ENCODE data around the gene TCF19. TPM values are rescaled to one million over a fixed set of nuclear protein-coding genes. Genes with fewer than 3 reads are reported as not detected.

TCF19 gene
- total RNA-seq, 1 donor from 2014 or later: 6.4 TPM

GRCh38 chr6:31205638-31206037 is 47.2 kb downstream of the TCF19 start:
- Histone ChIP-seq H3K27me3 (ENCODE audit: control insufficient read depth, insufficient read depth, low read length) (no peaks in the 10 kb centered on the region), H3K36me3 (ENCODE audit: control insufficient read depth, insufficient read depth, low read length) (no peaks in the 10 kb centered on the region), H3K4me3 (ENCODE audit: low read depth, low read length) (no peak overlapping the region)
- DNase-seq (ENCODE audit: low read depth): no peak
- no peak for TF ChIP-seq CTCF (IDR thresholded peaks at IDR 0.05; ENCODE audit: insufficient read depth, low read length, poor library complexity, severe bottlenecking)

GRCh38 chr6:31208506-31208905 is 50.1 kb downstream of the TCF19 start:
- no peak for TF ChIP-seq CTCF (IDR thresholded peaks at IDR 0.05; ENCODE audit: insufficient read depth, low read length, poor library complexity, severe bottlenecking)
- no peak overlapping the region for H3K4me3 ChIP-seq (ENCODE audit: low read depth, low read length)
- DNase-seq (ENCODE audit: low read depth): no peak
- no peaks in the 10 kb centered on the region for H3K36me3 ChIP-seq (ENCODE audit: control insufficient read depth, insufficient read depth, low read length)
- no peaks in the 10 kb centered on the region for H3K27me3 ChIP-seq (ENCODE audit: control insufficient read depth, insufficient read depth, low read length)

- H3K36me3 ChIP-seq (ENCODE audit: control insufficient read depth, insufficient read depth, low read length): no peaks in the 10 kb centered on the region
- no peak for DNase-seq (ENCODE audit: low read depth)
- TF ChIP-seq CTCF (IDR thresholded peaks at IDR 0.05; ENCODE audit: insufficient read depth, low read length, poor library complexity, severe bottlenecking): no peak
- no peaks in the 10 kb centered on the region for H3K27me3 ChIP-seq (ENCODE audit: control insufficient read depth, insufficient read depth, low read length)
- no peak overlapping the region for H3K4me3 ChIP-seq (ENCODE audit: low read depth, low read length)
Observed at GRCh38 chr6:31209137-31209536, 50.7 kb downstream of the TCF19 start.

- no peaks in the 10 kb centered on the region for H3K36me3 ChIP-seq (ENCODE audit: control insufficient read depth, insufficient read depth, low read length)
- DNase-seq (ENCODE audit: low read depth): no peak
- H3K27me3 ChIP-seq (ENCODE audit: control insufficient read depth, insufficient read depth, low read length): no peaks in the 10 kb centered on the region
- H3K4me3 ChIP-seq (ENCODE audit: low read depth, low read length): no peak overlapping the region
- no peak for TF ChIP-seq CTCF (IDR thresholded peaks at IDR 0.05; ENCODE audit: insufficient read depth, low read length, poor library complexity, severe bottlenecking)
Observed at GRCh38 chr6:31210123-31210522, 51.7 kb downstream of the TCF19 start.

GRCh38 chr6:31210741-31211532 is 52.5 kb downstream of the TCF19 start:
- Histone ChIP-seq H3K4me3 (ENCODE audit: low read depth, low read length) (no peak overlapping the region), H3K27me3 (ENCODE audit: control insufficient read depth, insufficient read depth, low read length) (no peaks in the 10 kb centered on the region), H3K36me3 (ENCODE audit: control insufficient read depth, insufficient read depth, low read length) (no peaks in the 10 kb centered on the region)
- DNase-seq (ENCODE audit: low read depth): no peak
- no peak for TF ChIP-seq CTCF (IDR thresholded peaks at IDR 0.05; ENCODE audit: insufficient read depth, low read length, poor library complexity, severe bottlenecking)

Other genes starting within 250 kb of the TCF19 start
- gene VARS2, start 244.4 kb upstream of the TCF19 start, total RNA-seq: 34.7 and 37.7 TPM in 2 replicates
- 1.0 TPM in 1 of 2 replicates, not detected in the other for gene SFTA2, start 226.4 kb upstream of the TCF19 start, total RNA-seq
- gene MUCL3, start 217.6 kb upstream of the TCF19 start, total RNA-seq: not detected in 2 replicates
- not detected in 2 replicates for gene MUC21, start 174.9 kb upstream of the TCF19 start, total RNA-seq
- not detected in 2 replicates for gene MUC22, start 148.1 kb upstream of the TCF19 start, total RNA-seq
- gene C6orf15, start 46.0 kb upstream of the TCF19 start, total RNA-seq: 0.62 and 0.79 TPM in 2 replicates
- 0.38 and 0.48 TPM in 2 replicates for gene PSORS1C1, start 43.8 kb upstream of the TCF19 start, total RNA-seq
- gene CDSN, start 38.1 kb upstream of the TCF19 start, total RNA-seq: not detected in 2 replicates
- gene PSORS1C2, start 19.5 kb upstream of the TCF19 start, total RNA-seq: not detected in 2 replicates
- gene CCHCR1, start 787 bp upstream of the TCF19 start, total RNA-seq: 16.4 and 20.2 TPM in 2 replicates
- gene POU5F1, start 12.1 kb downstream of the TCF19 start, total RNA-seq: 0.21 and 0.68 TPM in 2 replicates
- gene HLA-C, start 113.5 kb downstream of the TCF19 start, total RNA-seq: 696 and 738 TPM in 2 replicates
- gene HLA-B, start 198.6 kb downstream of the TCF19 start, total RNA-seq: 484 and 545 TPM in 2 replicates
- 33.2 and 48.8 TPM in 2 replicates for gene MICA, start 245.0 kb downstream of the TCF19 start, total RNA-seq